GM19468 (cell line): Measurements from ENCODE around the gene PRKCA.

Experiments
- ATAC-seq: cut with Tn5 transposase; IDR thresholded peaks from one replicate; pipeline ENCODE4 v1.9.1; 2021; ENCODE audit warnings: mild to moderate bottlenecking, moderate library complexity, moderate number of reproducible peaks; ENCODE audit not compliant: unreplicated experiment; ENCODE audit errors: extremely low read depth

Gene PRKCA

DNA sequence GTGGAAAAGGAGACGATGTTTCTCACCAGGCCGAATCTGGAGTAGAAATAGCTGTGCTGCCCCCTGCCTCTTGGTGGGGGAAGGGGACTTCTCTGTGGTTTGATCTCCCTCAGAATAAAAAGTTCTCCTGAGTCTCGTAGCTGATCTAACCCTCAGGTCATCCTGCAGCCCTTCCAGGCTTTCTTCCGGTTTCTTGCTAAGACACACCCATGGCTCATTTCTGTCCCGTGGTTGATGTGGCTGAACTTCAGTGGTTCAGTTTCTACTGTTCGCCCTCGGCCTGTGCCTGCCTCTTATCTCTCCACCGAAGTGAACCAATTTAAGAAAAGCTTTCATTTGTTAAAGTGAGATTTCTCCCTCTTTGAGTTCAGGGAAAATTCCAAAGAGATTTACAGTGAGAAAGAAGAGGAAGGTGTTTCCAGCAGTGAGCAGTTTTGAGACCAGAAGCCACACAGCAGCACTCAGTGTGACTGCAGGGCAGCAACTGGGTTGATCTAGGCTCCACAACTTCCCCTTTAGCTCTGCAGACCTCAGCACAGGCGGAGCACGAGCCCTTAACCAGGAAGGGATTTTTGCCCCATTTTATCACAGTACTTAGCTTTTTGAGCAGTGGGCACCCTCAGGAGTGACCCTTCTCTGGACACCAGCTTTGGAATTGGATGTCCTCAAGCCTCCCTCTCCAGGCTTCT lies 497.6 kb downstream of the PRKCA start:
- ATAC-seq = no peak

DNA sequence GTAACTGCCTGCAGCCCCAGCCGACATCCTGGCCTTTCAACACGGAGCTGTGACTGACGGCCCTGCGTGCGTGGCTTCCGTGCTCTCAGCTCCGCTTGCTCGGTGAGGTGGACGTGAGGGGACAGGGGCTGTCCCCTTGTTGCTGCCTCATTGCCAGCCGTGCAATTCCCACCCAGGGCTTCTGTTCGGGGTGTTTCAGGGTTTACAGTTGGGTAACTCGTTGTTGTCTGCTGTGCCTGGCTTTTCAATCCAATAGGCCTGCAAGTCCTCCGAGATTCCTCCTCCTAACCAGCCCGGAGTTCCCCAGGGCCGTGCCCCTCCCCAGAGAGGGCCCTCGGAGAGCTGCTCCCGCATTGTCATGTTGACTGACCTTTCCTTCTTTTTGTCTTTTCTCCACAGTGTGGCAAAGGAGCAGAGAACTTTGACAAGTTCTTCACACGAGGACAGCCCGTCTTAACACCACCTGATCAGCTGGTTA lies 501.1 kb downstream of the PRKCA start:
- no peak for ATAC-seq

DNA sequence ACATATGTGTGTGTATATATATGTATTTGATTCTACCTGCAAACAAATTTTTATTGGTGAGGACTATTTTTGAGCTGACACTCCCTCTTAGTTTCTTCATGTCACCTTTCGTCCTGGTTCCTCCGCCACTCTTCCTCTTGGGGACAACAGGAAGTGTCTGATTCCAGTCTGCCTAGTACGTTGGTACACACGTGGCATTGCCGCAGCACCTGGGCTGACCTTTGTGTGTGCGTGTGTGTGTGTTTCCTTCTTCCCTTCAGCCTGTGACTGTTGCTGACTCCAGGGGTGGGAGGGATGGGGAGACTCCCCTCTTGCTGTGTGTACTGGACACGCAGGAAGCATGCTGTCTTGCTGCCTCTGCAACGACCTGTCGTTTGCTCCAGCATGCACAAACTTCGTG lies 503.2 kb downstream of the PRKCA start:
- no peak for ATAC-seq

DNA sequence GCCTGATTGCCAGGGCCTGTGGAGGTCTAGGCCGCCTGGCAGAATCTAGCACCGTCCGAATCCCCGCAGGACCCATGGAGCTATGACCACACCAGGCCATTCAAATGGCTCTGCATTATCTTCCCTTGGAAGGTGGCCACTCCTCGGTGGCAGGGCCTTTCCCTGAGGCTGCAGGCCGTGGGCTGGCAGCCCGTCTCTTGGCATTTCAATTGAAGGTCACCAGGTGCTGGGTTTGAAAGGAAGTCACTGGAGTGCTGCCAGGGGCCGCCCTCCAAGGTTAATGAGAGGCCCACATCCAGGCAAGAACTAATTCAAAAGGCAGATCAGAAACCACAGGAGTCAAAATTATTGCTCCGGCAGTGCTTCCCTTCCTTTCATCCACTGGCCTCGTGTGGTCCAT lies 504.8 kb downstream of the PRKCA start:
- ATAC-seq = no peak

DNA sequence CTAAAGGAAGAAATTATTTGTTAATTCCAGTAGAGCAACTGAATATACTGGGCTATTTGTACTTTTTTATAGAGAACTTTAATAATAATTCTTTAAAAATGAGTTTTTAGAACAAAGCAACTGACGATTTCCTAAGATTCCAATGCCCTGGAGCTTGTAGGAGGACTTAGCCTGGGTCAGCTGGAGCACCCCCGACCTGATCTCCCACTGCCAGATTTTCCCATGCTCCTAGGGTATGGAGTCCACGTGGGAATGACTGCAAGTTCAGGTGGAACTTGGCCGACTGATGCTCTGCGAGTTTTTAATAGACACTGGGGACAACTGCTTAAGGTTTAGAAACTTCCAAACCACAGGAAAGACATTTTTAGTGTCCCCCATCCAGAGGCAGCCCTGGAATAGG lies 507.0 kb downstream of the PRKCA start:
- no peak for ATAC-seq

DNA sequence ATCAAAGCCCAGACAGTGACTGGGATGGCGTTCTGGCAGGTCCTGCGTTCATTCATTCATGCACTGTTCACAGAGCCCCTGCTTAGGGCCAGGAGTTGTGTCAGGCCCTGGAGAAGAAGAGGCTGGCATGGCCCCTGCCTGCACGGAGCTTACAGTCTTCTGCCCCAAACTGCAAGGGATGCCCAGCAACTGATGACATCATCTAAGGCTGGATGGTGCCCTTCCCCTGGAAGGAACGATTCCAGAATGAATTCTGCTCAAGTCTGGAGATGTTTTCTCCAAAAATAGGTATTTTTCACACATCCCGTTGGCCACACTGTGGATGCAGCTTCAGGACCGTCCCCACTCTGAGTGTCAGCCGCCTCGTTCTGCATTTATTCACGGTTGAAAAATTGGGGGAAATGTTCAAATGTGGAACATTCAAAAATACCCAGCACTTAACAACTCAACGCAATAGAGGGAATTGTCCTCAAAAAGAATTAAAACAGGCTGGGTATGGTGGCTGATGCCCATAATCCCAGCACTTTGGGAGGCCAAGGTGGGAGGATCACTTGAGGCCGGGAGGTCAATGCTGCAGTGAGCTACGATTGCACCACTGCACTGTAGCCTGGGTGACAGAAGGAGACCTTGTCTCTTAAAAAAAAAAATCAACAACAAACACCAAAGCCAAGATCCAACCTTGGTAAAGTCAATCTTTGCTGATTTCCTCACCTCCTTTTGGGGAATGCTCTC lies 508.7 kb downstream of the PRKCA start:
- ATAC-seq = no peak

DNA sequence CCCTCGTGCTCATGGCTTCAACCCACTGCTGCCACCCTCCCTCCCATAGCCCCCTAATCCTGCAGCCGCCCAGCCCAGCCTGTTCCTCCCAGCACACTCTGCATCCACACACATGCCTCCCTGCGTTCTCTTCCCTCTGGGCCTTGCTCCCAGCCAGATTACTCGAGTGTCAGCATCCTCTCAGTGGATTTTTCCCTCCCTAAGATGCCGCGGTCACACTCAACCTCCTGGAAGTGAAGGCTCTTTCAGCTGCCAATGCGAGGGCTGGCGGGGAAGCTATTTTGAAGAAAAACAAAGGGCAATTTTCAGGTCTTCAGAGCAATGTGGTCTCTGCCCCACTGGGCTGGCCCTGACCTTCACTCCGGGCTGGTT lies 509.3 kb downstream of the PRKCA start:
- no peak for ATAC-seq

DNA sequence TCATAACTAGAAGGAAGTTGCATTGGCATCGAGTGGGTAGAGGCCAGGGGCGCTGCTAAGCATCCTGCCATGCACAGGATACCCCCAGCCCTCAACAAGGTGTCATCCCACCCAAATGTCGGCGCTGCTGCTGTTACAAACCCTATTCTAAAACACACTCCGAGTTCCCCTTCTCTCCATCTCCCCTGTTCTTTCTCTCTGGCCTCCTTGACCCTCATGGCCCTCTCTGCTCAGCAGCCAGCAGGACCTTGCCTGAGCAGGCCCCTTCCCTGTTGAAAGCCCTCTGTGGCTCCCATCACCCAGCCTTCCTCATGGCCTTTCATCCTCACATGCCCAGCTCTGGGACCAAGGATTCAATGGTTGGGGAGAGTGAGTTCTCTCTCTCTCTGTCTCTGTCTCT lies 510.2 kb downstream of the PRKCA start:
- ATAC-seq = no peak

DNA sequence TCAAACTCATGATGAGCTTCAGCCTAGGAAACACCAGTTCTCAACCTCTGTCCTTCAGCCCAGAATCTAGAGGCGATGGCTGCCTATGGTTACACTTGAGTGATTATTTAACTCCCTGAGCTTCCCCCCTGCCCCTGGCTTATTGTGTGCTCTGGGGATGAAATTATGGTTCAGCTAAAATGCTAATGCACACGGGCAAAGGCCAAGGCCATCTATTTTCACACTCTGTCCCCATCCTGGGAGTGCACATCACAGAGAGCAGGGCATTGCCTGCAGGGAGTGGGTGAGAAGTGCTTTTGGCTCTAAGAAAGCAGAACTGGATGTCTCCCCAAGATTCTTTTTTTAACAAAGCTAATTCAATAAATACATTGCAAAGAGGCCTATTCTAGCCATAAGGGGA lies 510.9 kb downstream of the PRKCA start:
- ATAC-seq = no peak

DNA sequence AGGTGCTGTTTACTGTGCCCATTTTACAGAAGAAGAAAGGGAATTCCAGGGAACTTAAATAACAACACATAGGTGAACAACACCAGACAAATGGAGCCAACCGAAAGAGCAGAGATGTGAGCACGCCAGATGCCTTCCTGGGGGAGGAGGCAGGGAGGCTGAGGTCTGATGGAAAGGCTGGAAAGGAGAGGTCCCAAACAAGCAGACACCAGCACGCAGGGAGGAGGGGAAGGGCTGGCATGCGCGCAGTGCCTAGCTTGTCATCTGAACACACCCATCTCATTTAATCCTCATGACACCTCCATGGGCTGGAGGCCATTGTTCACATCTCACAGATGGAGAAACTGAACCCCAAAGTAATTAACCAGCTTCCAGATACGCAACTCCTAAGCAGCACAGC lies 511.6 kb downstream of the PRKCA start:
- no peak for ATAC-seq

DNA sequence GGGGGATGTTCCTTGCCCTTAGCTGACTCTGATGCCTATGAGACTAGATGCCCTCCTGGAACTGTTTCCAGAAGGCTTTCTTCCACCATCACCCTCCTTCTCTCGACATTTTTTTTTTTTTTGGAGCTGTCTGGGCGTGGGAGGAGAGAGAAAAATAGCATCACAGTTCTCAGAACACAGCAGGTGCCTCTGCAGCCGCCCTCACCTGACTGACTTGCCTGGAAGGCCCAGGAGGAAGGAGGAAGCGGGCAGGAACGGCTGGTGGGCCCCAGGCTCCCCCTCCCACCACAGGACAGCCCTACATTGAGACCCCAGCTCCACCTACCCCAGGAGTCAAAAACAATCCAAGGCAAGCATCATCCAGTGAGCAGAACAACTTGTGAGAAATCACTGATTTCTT lies 512.2 kb downstream of the PRKCA start:
- no peak for ATAC-seq

DNA sequence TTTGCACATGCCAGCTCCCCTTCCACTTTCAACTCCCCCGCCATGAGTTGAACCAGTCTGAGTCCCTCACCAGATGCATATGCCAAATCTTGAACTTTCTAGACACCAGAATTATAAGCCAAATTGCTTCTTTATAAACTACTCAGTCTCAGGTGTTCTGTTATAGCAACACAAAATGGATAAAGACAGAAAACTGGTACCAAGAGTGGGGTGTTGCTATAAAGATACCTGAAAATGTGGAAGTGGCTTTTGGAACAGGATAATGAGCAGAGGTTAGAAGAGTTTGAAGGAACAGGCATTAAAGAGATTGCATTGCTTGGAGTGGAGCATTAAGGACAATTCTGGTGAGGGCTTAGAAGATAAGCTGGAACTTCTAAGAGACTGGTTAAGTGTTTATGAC lies 515.3 kb downstream of the PRKCA start:
- ATAC-seq = no peak

DNA sequence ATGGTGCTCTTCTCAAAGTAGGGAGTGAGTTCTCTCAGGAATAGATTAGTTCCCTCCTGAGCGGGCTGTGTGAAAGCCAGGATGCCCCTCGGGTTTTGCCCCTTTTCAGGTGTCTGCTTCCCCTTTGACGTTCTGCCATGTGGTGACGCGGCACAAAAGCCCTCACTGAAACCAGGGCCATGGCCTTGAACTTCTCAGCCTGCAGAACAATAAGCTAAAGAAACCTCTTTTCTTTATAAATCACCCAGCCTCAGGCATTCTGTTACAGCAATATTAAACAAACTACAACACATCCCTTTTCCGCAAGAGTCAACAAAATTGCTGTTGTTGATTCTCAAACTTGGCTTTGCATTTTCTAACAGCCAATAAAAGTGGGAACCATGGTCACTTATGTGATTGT lies 517.1 kb downstream of the PRKCA start:
- no peak for ATAC-seq

DNA sequence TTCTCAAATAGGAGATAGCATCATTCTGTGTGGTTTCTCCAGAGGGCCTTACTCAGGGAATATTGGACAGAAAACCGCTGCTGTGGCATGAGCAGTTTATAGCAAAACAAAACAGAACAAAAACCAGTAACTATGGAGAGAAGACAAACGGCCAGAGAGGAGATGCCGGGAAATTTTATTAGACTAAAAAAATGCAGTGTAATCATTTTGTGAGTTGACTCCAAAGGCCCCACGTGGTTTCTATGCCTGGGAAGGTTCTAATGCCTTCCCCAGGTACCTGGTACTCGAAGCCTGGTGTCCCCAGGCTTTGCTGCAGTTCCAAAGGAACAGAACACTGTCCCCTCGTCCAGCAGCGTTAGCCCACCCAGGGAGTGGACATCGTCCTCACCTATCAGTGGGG lies 519.6 kb downstream of the PRKCA start:
- no peak for ATAC-seq

DNA sequence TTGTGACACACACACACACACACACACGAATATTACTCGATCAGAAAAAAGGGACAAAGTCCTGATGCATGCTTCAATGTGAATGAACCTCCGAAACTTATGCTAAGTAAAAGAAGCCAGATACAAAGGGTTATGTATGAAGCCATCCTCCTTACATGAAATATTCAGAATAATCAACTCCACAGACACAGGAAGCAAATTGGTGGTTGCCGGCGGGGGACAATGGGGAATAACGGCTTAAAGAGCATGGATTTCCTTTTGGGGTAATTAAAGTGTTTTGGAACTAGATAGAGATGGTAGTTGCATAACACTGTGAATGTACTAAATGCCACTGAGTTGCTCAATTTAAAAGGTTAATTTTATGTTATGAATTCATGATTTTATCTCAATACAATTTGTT lies 524.4 kb downstream of the PRKCA start:
- ATAC-seq = no peak

DNA sequence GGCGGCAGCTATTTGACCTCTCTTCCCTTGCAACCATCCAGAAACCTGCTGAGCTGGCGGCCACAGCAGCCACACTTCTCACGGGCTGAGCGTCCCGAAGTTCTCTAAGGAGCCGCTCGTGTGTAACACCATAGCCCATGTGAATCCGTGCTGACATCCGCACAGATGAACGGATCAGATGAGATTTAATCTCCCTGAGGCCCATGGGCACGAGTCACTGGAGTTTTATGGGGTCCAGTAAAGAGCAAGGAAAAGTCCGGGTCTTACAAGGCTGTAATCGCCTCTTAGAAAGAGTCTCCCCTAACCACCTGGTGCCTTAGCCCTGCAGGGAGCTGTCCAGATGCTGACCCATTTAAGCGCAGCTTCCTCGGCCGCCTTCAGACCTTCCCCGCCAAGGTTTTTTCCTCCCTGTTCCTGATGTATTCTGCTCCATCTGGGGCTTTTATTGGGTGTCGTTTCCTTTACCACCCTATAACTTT lies 527.0 kb downstream of the PRKCA start:
- ATAC-seq = no peak

DNA sequence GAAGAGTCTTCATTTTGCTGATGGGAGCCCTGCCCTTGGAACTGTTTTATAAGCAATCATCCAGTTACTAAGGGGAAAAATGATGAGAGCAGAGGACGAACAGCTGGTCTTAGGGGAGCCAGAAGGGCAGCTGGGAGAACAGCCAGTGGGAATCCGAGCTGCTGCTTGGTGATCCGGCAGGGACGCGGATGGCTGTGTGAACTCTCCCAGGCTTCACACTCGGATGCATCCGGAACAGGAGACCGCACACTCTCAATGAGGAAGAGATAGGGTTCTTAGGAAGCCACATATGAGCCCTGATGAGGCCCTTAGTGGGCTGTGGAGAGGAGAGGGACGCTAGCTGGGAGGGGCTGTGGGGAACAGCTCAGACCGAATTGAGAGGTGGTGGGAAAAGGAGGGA lies 527.5 kb downstream of the PRKCA start:
- no peak for ATAC-seq

DNA sequence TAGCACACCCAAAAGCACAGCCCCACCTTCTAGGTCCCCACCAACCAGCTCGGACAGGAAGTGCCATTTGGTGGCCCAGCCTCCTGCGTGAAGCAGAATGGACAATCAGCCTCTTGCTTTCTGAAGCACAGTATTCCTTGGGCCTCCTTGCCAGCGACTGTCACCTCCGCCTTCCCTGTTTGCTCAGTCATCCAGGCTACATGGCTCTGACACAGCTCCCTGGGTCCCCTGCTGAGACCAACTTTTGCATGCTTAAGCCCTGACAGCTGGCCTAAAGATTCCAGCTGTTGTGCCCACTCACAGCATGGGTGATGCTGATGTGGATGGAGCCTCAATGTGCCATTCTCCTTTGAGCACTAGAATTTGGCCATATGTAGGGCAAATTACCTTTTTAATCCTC lies 528.0 kb downstream of the PRKCA start:
- ATAC-seq = no peak

DNA sequence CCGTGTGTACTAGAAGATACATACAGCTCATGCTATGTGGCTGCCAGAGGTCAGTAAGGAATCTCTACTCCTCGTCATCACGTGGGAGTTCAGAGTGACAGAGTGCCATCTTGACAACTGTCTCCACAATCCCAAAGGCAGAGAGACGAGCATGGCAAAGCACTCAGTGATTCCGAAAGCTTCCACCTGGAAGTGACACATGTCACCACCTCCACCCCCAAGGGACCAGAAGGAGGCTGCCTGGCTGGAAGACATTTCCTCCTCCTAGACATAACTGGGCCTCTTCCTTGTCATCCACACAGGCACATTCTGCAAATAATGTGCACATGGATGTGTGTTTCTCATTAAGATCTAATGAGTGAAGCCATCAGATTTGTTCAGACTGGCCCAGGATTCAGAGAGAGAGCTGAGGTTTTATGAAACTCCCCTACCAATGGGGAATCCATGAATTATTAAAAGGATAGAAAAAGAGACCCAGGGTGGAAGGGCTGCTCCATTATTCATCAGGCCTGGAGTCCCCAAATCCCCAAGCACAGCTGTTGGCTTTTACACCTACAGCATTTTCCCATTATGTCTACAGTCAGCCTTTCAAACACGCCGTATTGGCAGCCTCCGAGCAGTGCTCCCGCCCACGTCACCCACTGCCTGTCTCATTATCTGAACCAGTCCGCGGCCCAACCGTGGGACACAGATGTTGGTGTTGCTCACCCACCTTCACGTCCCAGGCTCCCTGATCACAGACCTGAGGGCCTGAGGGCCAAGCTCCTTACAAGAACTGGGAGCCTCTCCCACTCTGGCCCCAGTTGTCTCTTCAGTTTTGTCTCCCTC lies 529.2 kb downstream of the PRKCA start:
- no peak for ATAC-seq

DNA sequence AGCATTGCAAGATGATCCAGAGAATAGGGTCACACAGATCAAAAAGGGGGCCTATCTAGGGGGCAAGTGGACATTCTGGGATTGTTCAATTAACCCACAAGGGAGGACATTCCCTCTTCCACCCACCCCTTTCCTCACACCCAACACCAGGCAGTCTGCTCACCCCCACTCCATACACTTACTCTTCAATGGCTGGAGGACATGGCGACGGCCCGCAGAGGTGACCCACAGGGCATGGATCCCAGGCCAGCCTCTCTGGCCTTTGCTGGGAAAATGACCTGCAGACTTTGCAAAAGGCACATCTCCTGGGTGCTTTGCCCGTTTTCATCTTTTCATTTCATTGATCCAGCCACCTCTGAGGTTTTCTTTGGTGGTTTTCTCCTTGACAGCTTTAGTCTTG lies 530.8 kb downstream of the PRKCA start:
- no peak for ATAC-seq

DNA sequence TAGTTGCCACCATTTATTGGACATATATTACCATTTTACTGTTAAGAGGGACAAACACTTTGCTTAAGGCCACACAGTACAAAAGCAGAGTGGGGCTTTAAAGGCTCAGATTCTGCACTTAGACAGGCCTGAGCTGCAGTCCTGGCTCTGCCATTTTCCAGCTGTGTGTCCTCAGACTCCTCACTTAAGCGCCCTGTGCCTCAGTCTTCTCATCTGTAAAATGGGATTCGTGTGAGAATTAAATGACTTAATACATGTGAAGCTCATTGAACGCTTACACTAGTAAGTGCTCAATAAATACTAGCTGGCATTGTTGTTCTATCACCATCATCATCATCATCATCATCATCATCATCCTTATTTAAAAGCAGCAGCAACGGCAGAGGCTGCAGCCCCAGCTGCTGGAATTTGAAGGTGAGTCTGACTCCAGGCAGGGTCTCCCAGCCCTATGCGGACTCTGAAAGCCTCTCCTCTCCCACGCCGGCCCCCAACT lies 532.1 kb downstream of the PRKCA start:
- no peak for ATAC-seq
